Endothelial cell (in vitro differentiated cells): ENCODE measurements around the gene EMC9. TPM values are rescaled to one million over a fixed set of nuclear protein-coding genes. Genes with fewer than 3 reads are reported as not detected.

Source experiments
- DNase-seq: peaks from one replicate; pipeline ENCODE4 v3.0.0; 2021; ENCODE audit warnings: low spot score
- H3K27ac Mint-ChIP-seq: one replicate; pipeline ENCODE4 v1.8.0; 2021; ENCODE audit warnings: mixed read lengths, inconsistent platforms; ENCODE audit not compliant: unreplicated experiment
- H3K27me3 Mint-ChIP-seq: one replicate; pipeline ENCODE4 v1.8.0; 2021; ENCODE audit warnings: mild to moderate bottlenecking, moderate library complexity, mixed read lengths, inconsistent platforms; ENCODE audit not compliant: unreplicated experiment
- H3K36me3 Mint-ChIP-seq: one replicate; pipeline ENCODE4 v1.8.0; 2021; ENCODE audit warnings: mild to moderate bottlenecking, low read depth, mixed read lengths, inconsistent platforms; ENCODE audit not compliant: unreplicated experiment
- H3K4me1 Mint-ChIP-seq: one replicate; pipeline ENCODE4 v1.8.0; 2021; ENCODE audit warnings: mild to moderate bottlenecking, mixed read lengths, inconsistent platforms; ENCODE audit not compliant: unreplicated experiment
- H3K4me3 Mint-ChIP-seq: one replicate; pipeline ENCODE4 v1.8.0; 2021; ENCODE audit warnings: mild to moderate bottlenecking, mixed read lengths, inconsistent platforms; ENCODE audit not compliant: unreplicated experiment
- H3K9me3 Mint-ChIP-seq: one replicate; pipeline ENCODE4 v1.8.0; 2021; ENCODE audit warnings: mixed read lengths, inconsistent platforms; ENCODE audit not compliant: unreplicated experiment
- total RNA-seq: library from RNA; stranded (reverse); fragmentation: NEBNext Ultra II Directional; extraction: Animal tissue kit (Norgen Biotek cat#: 25700); gene quantifications from one replicate; pipeline ENCODE4 v1.2.1, GENCODE V29; 2021; ENCODE audit not compliant: unreplicated experiment
- TF ChIP-seq, protein P1 (sequence below): fragments of 200-600 bp; sonication (generic); IDR thresholded peaks from one replicate; pipeline ENCODE4 v1.5.0; 2021; ENCODE audit warnings: antibody characterized with exemption; ENCODE audit not compliant: unreplicated experiment

EMC9 gene
- total RNA-seq, 1 donor from 2014 or later: 16.7 TPM

GRCh38 chr14:24184104-24184970 lies 42.9 kb upstream of the EMC9 start:
- TF ChIP-seq, protein P1, sequence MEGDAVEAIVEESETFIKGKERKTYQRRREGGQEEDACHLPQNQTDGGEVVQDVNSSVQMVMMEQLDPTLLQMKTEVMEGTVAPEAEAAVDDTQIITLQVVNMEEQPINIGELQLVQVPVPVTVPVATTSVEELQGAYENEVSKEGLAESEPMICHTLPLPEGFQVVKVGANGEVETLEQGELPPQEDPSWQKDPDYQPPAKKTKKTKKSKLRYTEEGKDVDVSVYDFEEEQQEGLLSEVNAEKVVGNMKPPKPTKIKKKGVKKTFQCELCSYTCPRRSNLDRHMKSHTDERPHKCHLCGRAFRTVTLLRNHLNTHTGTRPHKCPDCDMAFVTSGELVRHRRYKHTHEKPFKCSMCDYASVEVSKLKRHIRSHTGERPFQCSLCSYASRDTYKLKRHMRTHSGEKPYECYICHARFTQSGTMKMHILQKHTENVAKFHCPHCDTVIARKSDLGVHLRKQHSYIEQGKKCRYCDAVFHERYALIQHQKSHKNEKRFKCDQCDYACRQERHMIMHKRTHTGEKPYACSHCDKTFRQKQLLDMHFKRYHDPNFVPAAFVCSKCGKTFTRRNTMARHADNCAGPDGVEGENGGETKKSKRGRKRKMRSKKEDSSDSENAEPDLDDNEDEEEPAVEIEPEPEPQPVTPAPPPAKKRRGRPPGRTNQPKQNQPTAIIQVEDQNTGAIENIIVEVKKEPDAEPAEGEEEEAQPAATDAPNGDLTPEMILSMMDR: no peak

GRCh38 chr14:24183014-24183481 lies 41.7 kb upstream of the EMC9 start:
- peaks cover 20% of the 10 kb centered on the region for H3K27me3 Mint-ChIP-seq
- TF ChIP-seq, protein P1: no peak
- no peak for DNase-seq
- H3K9me3 Mint-ChIP-seq: no peaks in the 10 kb centered on the region
- H3K4me1 Mint-ChIP-seq: peaks cover 11% of the 10 kb centered on the region
- no peak overlapping the region for H3K27ac Mint-ChIP-seq
- H3K4me3 Mint-ChIP-seq: peak overlapping the region; percentile 25
- peaks cover 28% of the 10 kb centered on the region for H3K36me3 Mint-ChIP-seq

More at GRCh38 chr14:24184104-24184970, 42.9 kb upstream of the EMC9 start:
- peaks cover 32% of the 10 kb centered on the region for H3K36me3 Mint-ChIP-seq
- no peak for DNase-seq
- no peak overlapping the region for H3K27ac Mint-ChIP-seq
- no peak overlapping the region for H3K4me3 Mint-ChIP-seq
- H3K9me3 Mint-ChIP-seq: no peaks in the 10 kb centered on the region
- H3K27me3 Mint-ChIP-seq: peaks cover 23% of the 10 kb centered on the region
- H3K4me1 Mint-ChIP-seq: peaks cover 17% of the 10 kb centered on the region

DNA sequence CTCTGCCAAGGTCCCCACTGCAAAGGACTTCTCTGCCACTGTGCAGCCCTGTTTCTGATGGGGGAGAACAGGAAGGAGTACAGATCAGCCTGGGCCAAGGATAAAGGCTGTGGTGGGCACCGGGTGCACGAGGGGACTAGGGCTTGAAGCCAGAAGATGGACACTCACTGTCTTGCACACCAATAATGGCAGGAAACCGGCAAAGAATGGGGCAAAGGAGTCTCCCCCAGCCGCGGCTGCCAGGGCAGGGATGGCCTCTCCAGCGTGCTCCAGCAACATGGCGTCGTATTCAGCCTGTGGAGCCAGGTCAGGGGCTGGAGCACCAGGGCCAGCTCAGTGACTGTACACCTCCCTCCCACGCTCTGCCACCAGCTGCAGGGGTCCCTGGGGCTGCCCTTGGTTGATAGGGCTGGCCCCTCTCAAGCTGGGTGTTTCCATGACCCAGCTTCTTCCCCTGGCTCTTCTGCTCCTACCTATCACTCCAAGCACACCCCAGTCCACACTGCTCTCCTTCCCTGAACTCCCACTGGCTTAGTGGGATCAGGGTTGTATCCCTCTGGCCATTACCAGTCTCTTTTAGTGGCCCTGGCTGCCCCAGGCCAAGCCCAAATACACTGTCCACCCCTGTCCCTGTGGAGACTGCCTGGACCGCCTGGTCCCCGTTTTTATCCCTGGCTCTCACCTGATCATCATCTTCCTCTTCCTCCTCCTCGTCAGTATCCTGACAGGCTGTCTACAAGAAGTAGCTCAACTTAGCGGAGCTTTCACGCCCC lies 40.9 kb upstream of the EMC9 start:
- peaks cover 25% of the 10 kb centered on the region for H3K36me3 Mint-ChIP-seq
- H3K27me3 Mint-ChIP-seq: peaks cover 14% of the 10 kb centered on the region
- peaks cover 11% of the 10 kb centered on the region for H3K4me1 Mint-ChIP-seq
- no peaks in the 10 kb centered on the region for H3K9me3 Mint-ChIP-seq
- H3K27ac Mint-ChIP-seq: no peak overlapping the region
- TF ChIP-seq, protein P1: no peak
- H3K4me3 Mint-ChIP-seq: peak overlapping the region; percentile 27
- DNase-seq: no peak

- Mint-ChIP-seq H3K36me3 (peaks cover 26% of the 10 kb centered on the region), H3K9me3 (no peaks in the 10 kb centered on the region), H3K27me3 (peaks cover 8% of the 10 kb centered on the region), H3K4me3 (no peak overlapping the region), H3K4me1 (peaks cover 8% of the 10 kb centered on the region), H3K27ac (no peak overlapping the region)
- no peak for DNase-seq
- TF ChIP-seq, protein P1: no peak
Observed at GRCh38 chr14:24181371-24182077, 40.1 kb upstream of the EMC9 start.
